GM21447 (cell line): ENCODE results near the gene TRMT61A.
"Not testable (repeated sequence)": the region's sequence is repeated elsewhere in the genome, so short reads cannot be mapped to it uniquely, and the experiment has no call there.

ENCODE experiments used
- ATAC-seq: cut with Tn5 transposase; IDR thresholded peaks from one replicate; pipeline ENCODE4 v1.9.1; 2021; ENCODE audit not compliant: unreplicated experiment

The TRMT61A gene

DNA sequence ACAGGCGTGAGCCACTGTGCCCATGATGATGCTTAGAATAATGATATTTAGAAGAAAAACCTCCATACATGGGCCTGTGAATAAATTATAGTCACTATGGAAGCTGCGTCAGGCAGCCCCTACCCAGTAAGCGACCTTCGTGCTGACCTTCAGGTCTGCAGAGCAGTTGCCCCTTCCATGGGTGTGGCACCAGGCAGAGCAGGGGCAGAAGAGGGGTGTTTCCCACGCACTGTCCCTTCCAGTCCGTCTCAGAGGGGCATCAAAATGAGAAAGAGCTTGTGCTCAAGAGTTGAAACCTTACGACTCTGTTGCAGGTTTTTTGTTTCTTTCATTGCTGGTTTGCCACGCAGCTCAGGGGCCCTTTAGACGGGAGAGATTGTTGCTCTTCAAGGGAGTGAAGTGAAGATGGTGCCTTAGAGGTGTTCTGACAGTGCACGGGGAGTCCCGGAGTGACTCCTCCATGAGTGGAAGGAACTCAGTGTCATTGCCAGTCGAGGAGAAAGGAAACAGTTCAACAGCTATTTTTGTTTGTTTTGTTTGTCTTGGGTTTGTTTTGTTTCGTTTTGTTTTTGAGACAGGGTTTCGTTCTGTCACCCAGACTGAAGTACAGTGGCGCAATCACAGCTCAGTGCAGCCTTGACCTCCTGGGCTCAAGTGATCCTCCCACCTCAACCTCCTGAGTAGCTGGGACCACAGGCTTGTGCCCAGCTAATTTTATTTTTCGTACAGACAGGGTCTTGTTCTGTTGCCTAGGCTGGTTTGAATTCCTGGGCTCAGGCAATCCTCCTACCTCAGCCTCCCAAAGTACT is 20.3 kb upstream of the TRMT61A start:
- no peak for ATAC-seq

DNA sequence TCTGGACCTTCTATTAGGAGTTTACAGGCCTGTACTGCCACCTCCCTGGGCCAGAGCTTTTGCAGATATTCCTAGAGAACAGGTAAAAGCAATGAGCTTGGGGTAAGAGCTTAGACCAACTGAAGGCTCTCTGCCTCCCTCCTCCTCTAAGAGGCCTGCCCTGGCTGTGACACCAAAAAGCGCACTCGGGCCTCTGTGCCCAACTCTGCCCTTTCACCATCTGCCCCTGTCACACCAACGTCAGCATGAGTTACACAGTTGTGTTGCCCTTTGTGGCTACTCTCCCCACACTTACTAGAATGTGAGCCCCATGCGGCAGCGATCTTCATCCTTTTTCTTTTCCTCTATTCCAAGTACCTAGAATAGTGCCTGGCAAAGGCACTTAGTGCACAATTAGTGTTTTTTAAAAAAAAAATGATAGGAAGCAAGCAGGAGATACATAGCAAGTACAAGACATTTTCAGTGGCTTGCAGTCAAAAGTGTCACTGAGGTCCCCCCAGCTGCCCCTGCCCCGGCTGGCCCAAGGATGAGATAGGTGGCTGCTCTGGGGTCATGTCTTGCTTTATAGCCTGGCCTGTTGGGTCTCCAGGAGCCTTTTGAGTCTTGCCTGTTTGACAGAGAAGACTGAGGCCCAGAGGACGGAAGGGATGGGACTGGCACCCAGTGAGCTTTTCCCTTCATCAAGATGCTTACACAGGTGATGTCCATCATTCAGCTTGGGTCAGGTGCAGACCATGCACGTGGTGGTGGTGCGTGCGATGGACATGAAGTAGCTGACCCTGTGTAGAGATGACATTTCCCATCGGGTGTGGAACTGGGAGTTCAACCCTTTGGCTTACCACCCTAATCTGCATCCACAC is 18.9 kb upstream of the TRMT61A start:
- no peak for ATAC-seq

DNA sequence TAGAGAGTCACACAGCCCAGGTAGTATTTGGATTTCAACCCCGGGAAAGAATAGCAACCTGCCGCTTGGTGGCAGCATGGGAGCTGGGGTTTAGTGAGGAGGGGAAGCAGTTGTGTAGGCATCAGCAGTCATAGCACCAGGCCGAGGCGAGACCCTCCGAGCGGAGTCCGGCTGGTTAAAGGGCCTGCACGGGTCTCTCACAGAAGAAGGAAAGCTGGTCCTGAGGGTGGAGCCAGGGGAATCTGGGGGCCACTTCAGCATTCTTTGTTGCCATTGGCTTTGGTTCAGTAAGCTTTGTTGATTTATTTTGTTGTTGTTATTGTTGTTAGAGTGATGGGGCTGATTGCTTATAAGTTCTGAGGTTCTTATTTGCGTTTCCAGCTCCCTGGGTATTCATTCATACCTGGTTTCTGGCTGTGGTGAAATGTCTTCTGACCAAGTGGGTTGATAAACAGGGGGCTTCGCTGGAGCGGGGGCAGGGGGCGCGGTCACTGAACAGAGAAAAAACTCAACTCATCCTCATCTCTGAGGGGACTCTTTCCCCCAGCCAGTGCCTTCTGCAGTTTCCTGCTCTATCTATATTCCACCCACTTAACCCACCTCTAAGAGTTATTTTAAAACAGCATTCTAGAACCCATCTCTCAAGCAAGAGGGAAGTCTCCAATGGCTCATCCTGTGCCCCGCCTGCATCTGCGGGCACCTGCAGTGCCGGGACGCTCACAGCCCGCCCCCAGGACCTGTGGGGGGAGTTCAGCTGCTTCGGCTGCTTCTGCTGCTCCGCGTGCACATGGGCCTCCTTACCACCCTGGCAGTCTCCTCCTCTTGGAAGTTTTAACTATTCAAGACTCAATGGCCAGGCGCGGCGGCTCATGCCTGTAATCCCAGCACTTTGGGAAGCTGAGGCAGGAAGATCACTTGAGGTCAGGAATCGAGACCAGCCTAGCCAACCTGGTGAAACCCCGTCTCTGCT is 18.0 kb upstream of the TRMT61A start:
- ATAC-seq: no peak

DNA sequence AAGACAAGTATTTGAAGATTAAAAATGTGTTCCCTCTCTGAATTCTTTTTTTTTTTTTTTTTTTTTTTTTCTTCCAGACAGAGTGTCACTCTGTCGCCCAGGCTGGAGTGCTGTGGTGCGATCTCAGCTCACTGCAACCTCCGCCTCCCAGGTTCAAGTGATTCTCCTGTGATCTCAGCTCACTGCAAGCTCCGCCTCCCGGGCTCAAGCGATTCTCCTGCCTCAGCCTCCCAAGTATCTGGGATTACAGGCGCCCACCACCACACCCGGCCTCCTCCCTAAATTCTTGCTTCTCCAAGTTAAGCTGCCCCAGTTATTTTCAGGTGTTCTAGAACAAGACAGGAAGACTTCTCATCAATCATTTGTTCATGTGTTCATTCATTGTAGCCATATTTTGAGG is 16.8 kb upstream of the TRMT61A start:
- not testable (repeated sequence) for ATAC-seq

DNA sequence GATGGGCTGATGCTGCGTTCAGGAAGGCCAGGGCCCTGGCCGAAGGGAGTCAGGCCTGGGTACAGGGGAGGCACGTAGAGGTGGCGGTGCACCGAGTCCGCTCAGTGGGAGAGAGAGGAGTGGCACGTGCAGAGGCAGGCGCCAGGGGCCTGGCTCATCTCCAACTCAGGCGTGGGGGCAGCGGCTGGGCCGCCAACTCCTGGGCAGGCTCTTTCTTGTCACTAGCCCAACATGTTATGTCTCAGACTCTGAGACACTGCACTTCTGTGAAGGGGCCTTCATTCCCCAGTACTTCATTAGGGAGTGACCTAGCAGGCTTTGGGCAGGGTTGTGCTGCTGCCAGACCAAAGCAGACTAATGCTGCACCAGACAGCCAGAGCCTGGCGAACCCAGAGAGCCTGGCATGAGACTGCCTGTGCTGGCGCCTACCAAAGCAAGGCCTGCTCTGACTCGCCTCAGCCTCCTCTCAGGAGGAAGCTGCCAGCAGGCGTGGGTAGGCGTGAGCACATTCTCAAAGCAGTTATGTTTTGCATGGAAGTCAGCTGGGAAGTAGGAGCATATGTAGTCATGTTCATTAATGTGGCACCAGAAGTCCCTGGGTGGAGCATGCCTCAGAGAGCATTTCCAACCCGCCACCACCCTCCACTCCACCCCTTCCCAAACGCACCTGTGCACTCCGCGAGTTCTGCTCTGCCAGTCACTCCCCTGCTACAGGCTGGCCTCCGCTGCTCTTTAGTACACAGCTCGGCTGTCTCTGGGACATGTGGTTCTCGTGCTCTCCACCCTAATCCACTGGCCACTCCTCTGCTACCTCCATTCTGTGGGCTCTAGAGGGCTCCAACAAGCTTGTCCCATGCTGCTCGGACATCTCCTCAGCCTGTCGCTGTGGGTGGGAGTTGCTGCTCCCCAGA is 16.0 kb upstream of the TRMT61A start:
- ATAC-seq: no peak

DNA sequence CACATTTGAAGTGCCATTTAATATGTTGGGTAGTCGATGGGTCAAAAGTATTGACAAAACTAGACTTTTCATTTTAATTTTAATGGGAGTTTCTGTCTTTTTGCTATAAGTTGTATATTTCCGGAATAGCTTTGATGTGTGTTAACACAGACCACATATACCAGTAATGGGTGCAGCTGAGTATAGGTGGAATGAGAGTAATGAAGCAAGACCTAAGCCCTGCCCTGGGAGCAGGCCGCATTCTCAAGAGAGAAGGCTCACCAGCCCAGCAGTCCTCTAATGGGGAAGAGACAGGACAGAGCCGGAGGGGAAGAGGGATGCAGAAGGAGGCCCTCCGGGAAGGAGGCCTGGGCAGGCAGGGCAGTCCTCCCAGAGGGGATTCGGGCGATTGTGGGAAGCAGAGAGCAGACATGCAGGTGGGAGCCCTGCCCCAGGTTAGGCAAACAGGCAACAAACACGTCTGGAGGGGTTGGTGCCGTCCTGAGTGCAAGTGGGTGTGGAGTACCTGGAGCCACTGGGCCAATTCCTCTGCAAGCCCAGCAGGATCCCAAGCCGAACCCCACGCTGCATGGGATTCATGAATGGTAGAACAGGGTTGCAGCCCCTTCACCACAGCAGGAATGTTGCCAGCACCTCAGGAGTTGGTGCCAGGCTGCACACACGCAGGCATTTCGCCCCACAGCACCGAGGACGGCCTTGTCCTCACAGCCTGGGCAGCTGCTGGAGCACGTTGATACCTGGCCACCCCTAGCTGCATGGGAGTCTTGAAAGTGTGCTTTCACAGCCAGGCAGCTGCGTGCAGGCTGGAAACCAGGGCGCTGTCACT is 14.2 kb upstream of the TRMT61A start:
- ATAC-seq: no peak

DNA sequence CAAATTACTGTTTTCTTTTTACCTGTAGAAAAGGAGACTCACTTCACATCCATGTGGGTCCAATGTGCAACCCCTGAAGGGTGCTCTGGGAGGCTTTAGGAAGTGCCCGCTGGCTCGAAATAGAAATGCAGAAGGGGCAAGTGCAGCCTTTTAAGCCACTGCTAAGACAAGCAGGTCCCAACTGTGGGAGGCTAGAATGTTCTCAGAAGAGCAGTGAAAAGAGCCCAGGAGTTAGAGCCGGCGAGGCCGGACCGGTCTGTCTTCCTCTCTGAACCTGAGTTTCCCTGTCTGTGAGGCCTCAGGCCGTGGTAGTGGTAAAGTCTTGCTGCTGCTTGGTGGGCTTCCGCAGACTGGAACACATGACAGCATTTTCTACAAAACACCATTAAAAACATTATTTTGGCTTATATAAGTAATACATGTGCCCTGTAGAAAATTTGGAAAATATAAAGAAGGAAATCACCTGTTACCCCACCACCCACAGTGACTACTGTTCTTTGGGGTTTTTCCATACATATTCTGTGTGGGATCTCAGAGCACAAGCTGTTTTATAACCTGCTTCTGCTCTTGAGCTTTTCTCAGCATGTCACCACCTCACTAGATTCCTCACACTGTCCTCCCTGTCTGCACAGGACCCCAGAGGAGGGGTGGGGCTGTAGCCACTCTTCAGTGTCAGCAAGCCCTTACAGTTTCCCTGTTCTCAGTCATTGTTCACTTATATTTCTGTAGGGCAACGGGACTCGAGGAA is 12.4 kb upstream of the TRMT61A start:
- no peak for ATAC-seq

DNA sequence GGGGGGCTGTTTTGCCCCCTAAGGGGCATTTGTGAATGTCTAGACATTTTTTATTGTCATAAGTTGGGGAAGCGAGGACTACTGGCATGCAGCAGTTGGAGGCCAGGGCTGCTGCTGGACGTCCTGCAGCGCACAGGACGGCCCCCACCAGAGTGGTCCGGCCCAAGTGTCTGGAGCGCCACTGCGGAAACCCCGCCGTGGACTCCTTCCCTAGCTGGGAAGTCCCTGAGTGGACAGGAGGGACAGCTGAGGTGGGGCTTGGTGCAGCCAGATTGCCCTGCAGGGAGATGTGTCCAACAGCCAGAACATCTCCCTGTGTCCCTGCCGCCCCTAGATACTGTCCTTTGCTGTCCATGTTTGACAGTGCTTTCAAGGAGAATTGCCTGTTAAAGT is 11.8 kb upstream of the TRMT61A start:
- no peak for ATAC-seq

DNA sequence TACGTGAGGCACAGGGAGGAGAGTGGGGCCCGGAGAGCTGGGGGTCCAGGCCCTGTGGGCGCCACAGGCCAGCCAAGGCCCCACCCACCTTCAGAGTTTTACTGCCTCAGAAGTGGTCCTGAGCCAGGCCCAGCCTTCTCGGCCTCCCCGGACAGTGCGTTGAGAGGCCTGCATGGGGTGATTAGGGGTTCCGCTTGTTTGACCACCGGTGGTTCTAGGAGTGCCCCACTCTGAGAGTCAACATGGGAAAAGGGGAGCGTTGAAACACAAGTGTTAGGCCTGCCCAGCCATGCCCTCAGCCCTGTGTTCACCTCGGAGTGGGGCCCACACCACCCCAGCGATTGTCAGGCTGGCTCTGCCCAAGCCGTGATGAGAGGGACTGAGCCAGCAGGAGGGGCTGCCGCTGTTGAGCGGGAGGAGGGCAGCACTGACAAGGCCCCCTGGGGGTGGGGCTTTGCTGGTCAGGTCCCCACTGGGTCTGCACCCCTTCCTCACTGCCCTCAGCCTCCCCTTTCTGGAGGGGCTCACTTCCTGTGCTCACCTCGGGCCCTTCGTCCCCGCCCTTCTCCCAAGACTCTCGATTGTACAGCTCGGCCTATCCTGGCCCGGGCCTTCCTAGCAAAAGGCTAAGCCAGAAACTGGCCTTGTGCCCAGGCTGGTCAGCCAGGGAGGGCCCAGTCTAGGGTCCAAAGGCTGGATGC is 11.1 kb upstream of the TRMT61A start:
- no peak for ATAC-seq

DNA sequence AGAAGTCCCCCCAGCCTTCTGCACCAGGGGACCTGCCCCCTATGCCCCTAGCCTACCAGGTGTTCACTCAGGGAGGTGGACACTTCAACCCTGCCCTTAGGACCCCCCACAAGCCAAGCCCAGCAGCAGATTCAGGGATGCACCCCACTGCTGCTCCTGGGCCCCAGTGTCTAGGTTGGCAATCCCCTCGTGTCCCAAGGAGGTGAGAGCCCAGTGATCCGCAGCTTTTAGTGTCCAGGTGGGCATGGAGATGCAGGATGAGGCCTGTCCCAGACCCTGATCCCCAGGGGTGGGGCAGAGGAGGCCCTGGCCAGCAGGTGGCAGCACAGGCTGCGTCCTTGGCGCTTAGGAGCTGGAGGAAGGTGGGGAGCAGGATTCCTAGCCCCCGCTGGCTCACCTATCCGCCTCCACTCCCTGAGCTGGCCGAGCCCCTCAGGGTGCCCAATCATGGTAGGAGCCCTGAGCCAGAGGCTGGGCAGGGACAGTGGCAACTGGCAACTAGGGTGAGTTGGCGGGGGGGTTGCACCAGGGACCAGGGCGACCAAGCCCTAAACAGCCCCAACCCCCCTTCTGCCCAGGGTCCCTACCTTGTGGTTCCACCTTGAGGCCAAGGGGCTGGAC is 10.5 kb upstream of the TRMT61A start:
- no peak for ATAC-seq

DNA sequence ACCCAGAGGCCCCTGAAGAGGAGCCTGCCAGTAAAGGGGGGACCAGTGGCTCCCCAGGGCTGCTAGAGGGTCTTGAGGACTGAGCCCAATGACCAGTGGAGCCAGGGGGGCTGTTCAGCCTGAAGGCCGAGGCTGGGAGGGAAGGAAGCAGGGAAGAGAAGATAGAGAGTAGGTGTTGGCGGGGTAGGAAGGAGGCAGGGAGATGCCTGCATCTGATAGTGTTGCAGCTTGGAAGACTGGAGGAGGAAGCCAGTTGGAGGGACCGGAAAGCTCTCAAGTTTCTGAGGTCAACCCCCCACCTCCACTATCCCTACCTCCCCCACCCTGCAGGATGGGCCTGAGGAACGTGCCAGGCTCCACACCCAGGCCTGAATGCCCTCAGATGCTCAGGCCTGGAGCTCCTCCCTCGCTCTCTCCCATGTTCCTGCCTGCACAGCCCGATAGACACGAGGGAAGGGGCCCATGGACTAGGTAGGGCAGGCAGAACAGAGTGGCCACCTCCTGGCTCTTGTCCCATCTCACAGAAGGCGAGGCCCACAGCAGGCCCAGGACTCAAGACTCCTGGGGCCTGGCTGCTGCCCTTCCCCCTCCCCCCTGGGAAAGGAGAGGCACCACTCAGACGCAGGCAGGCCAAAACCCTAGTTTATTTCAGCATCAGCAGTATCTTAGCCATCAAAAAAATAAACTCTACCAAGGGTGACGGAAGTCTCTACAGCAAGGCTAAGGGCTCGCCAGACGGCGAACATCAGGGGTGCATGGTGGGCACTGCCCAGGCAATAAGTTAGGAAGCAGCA is 9.8 kb upstream of the TRMT61A start:
- no peak for ATAC-seq

DNA sequence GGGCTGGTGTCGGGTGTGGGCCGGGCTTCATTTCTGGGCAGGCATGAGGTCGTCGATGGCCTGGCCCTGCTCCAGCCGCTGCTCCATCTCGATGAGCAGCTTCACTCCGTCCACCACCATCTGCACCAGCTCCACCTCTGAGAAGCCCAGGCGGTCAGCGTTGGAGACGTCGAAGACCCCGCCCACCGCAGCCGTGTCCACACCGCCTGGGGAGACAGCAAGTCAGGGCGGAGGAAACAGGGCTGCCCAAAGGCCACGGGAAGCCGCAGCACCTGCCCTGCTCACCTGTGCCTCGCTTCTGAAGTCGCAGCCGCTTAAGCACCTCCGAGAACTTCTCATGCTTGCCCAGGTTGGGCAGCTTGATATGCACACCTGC is 9.2 kb upstream of the TRMT61A start:
- ATAC-seq: no peak

DNA sequence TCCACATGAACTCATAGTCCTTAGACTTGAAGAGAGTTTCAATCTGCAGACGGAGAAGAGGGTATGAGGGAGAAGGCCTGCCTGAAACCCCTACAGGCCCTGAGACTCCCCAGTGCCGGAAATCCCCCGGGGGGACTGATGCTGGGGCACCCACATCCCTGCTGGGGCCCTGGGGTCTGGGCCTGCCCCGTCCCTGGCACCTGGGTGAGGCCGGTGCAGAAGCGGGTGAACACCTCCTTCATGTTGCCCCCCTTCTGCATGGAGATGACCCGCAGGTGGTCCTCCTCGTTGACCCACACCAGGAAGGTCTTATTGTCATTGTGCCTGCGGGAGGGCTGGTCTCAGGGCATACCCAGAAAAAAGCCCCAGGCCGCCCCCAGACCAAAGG is 8.7 kb upstream of the TRMT61A start:
- no peak for ATAC-seq

DNA sequence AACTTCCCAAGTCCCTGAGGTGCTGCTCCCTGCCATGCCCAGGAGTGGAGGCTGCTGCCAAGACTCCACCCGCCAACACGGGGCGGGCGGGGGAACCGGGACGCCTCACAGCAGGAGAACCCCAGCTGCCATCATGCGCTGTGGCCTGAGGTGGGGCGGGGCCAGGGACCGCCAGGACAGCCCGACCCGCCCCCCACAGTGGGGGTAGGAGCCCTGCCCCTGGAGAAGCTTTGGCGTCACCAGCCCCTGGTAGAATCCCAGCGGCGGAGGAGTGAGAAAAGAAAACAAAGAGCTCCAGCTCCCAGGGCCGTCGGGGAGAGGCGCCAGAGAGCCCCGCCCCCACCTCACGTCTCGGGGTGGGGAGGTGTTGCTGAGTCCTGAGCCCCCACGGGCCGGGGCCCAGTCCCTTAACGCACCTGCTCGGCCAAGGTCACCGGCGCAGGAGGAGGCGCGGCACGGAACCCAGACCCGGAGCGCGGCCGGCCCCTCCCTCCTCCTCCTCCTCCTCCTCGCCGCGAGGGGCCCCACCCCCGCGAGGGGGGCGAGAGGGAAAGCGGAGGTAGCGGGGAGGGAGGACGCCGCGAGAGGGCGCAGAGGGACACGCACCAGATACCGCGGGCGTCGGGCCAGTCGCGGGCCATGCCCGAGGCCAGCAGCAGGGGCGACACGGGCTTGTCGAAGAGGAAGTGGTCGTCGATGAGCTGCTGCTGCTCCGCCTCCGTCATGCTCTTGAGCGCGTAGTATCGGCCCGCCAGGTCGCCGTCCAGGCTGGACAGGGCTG is 8.1 kb upstream of the TRMT61A start:
- no peak for ATAC-seq

DNA sequence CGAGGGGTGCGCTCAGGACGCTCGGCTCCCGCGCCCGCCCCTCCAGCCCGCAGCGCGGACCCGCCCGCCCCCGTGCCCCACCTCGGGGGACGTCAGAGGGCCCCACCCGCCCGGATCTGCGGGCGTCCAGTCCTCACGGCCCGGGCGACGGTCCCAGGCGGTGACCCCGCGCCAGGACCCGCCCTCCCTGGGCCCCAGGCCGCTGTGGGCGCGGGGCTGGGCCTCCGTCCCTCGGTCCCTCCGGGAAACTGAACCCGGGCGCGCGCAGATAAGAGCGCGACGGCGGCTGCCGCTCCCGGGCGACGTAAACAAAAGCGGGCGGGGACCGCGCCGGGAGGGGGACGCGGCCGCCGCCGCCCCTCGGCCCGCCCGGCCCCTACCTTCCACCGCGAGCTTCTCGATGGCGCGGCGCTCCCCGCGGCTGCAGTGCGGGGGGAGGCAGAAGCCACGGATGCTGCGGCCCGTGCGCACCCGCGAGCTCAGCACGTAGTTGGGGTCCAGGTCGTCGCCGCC is 7.5 kb upstream of the TRMT61A start:
- no peak for ATAC-seq
